SK-N-SH (cell line): ENCODE measurements around the gene SERPINB13. TPM values are rescaled to one million over a fixed set of nuclear protein-coding genes. Genes with fewer than 3 reads are reported as not detected.

Experiments used
- CTCF ChIA-PET: fragments of 300-600, 350-600 bp; formaldehyde crosslinking; extraction: SDS; loops from one replicate; lab custom pipeline; 2021; lab: Yijun Ruan, JAX
- POLR2A ChIA-PET: fragments of 350-600 bp; sonication (Branson Sonifier 250); formaldehyde crosslinking; extraction: SDS; loops from one replicate; lab custom pipeline; 2020; ENCODE audit warnings: antibody characterized with exemption, inconsistent platforms; lab: Yijun Ruan, JAX
- DNase-seq: peaks from one replicate; pipeline ENCODE4 v3.0.0; 2012
- H2AFZ ChIP-seq: fragments of 200-600 bp; sonication (generic); 2 replicates; pipeline ENCODE4 v1.8.1; 2016; ENCODE audit warnings: antibody characterized with exemption, mild to moderate bottlenecking, low read depth
- H3F3A ChIP-seq: fragments of 200-600 bp; sonication (generic); replicated peaks from 2 replicates; pipeline ENCODE3; 2016; ENCODE audit warnings: antibody characterized with exemption, mild to moderate bottlenecking; ENCODE audit not compliant: insufficient read depth
- H3K27ac ChIP-seq, 2 experiments: fragments of 200-500 bp in 1 of 2; fragments of 200-600 bp in 1 of 2; sonication (Bioruptor generic) in 1 of 2; sonication (generic), shearing (Covaris generic) in 1 of 2; 2 replicates each; pipeline versions ENCODE4 v1.5.1 to v1.6.1; 2014 to 2016; ENCODE audit warnings: low read depth in 2 of 2, inconsistent platforms in 1 of 2, low read length in 1 of 2, mild to moderate bottlenecking in 1 of 2, mixed read lengths in 1 of 2
- H3K27me3 ChIP-seq: fragments of 200-600 bp; sonication (generic), shearing (Covaris generic); 2 replicates; pipeline ENCODE4 v1.6.1; 2016; ENCODE audit warnings: mixed run types; ENCODE audit not compliant: insufficient read depth
- H3K36me3 ChIP-seq, 2 experiments: fragments of 200-500 bp in 1 of 2; fragments of 200-600 bp in 1 of 2; sonication (Bioruptor generic) in 1 of 2; sonication (generic) in 1 of 2; replicated peaks in 1 of 2; 2 replicates each; pipeline versions ENCODE3 to v1.5.1; 2014 to 2016; ENCODE audit warnings: low read length in 1 of 2, mild to moderate bottlenecking in 1 of 2; ENCODE audit not compliant: insufficient read depth in 2 of 2, control insufficient read depth in 1 of 2
- H3K4me1 ChIP-seq, 2 experiments: fragments of 200-500 bp in 1 of 2; fragments of 200-600 bp in 1 of 2; sonication (Bioruptor generic) in 1 of 2; sonication (generic), shearing (Covaris generic) in 1 of 2; 2 replicates each; pipeline versions ENCODE4 v1.5.1 to v1.6.1; 2014 to 2016; ENCODE audit warnings: low read depth in 1 of 2, low read length in 1 of 2, mixed run types in 1 of 2; ENCODE audit not compliant: insufficient read depth in 2 of 2, control insufficient read depth in 1 of 2
- H3K4me2 ChIP-seq: fragments of 200-600 bp; sonication (generic), shearing (Covaris generic); 2 replicates; pipeline ENCODE4 v1.6.1; 2017; ENCODE audit warnings: mixed run types
- H3K4me3 ChIP-seq, 2 experiments: fragments of 200-500 bp in 1 of 2; fragments of 200-600 bp in 1 of 2; sonication (Bioruptor generic) in 1 of 2; sonication (generic), shearing (Covaris generic) in 1 of 2; 2 replicates each; pipeline versions ENCODE4 v1.5.1 to v1.8.1; 2014 to 2016; ENCODE audit warnings: low read depth in 2 of 2, inconsistent platforms in 1 of 2, low read length in 1 of 2, mild to moderate bottlenecking in 1 of 2, mixed read lengths in 1 of 2, moderate library complexity in 1 of 2
- H3K79me2 ChIP-seq: fragments of 200-600 bp; sonication (generic); 2 replicates; pipeline ENCODE4 v1.8.1; 2017; ENCODE audit warnings: mild to moderate bottlenecking; ENCODE audit not compliant: insufficient read depth
- H3K9ac ChIP-seq: fragments of 200-600 bp; sonication (generic); 2 replicates; pipeline ENCODE4 v1.6.1; 2017; ENCODE audit warnings: mixed run types
- H3K9me2 ChIP-seq: fragments of 200-600 bp; sonication (generic); 2 replicates; pipeline ENCODE4 v1.6.1; 2017; ENCODE audit warnings: mixed run types
- H3K9me3 ChIP-seq: fragments of 200-600 bp; sonication (generic); 2 replicates; pipeline ENCODE4 v1.6.1; 2017; ENCODE audit warnings: mixed run types, mild to moderate bottlenecking, moderate library complexity
- H4K20me1 ChIP-seq: fragments of 200-600 bp; sonication (generic); 2 replicates; pipeline ENCODE4 v1.6.1; 2017; ENCODE audit warnings: mild to moderate bottlenecking, mixed run types; ENCODE audit not compliant: insufficient read depth
- CHD2 ChIP-seq: fragments of 150-350 bp; IDR thresholded peaks from 2 replicates; pipeline ENCODE4 v1.6.1; 2018; ENCODE audit warnings: low read length; ENCODE audit not compliant: partially characterized antibody
- NRF1 ChIP-seq: IDR thresholded peaks from 2 replicates; pipeline ENCODE4 v1.6.1; 2012; ENCODE audit warnings: low read depth, mild to moderate bottlenecking, low read length
- RXRA ChIP-seq: IDR thresholded peaks from 2 replicates; pipeline ENCODE4 v1.4.0; 2012; ENCODE audit warnings: low read depth, mild to moderate bottlenecking, borderline replicate concordance
- TAF1 ChIP-seq: IDR thresholded peaks from 2 replicates; pipeline ENCODE4 v1.6.1; 2012; ENCODE audit warnings: low read depth, mild to moderate bottlenecking, low read length, moderate library complexity, borderline replicate concordance
- TCF12 ChIP-seq: IDR thresholded peaks from 2 replicates; pipeline ENCODE4 v1.4.0; 2012
- WGBS: methylation state at CpG from one replicate; pipeline ENCODE4 v1.1.6; 2017; ENCODE audit warnings: low lambda C conversion rate; 5-methylcytosine and 5-hydroxymethylcytosine counted together
- polyA plus RNA-seq, 3 experiments: library from polyadenylated mRNA; depleted of rRNA; stranded (reverse); fragments of >200 nt; gene quantifications; 2 replicates each; pipeline ENCODE4 v1.2.3, GENCODE V29; 2012
- TF ChIP-seq, protein P1 (sequence below): fragments of 150-350 bp; IDR thresholded peaks from 2 replicates; pipeline ENCODE4 v1.6.1; 2016; ENCODE audit warnings: mild to moderate bottlenecking, low read depth, low read length

SERPINB13 gene
- polyA plus RNA-seq, 1 of the 3 experiments (the other 2 are of a cell fraction) = not detected

- TF ChIP-seq RXRA = no peak
- TF ChIP-seq, protein P1, sequence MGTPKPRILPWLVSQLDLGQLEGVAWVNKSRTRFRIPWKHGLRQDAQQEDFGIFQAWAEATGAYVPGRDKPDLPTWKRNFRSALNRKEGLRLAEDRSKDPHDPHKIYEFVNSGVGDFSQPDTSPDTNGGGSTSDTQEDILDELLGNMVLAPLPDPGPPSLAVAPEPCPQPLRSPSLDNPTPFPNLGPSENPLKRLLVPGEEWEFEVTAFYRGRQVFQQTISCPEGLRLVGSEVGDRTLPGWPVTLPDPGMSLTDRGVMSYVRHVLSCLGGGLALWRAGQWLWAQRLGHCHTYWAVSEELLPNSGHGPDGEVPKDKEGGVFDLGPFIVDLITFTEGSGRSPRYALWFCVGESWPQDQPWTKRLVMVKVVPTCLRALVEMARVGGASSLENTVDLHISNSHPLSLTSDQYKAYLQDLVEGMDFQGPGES = no peak
Observed at GRCh38 chr18:63603772-63604171, 16.6 kb downstream of the SERPINB13 start (continued).

DNA sequence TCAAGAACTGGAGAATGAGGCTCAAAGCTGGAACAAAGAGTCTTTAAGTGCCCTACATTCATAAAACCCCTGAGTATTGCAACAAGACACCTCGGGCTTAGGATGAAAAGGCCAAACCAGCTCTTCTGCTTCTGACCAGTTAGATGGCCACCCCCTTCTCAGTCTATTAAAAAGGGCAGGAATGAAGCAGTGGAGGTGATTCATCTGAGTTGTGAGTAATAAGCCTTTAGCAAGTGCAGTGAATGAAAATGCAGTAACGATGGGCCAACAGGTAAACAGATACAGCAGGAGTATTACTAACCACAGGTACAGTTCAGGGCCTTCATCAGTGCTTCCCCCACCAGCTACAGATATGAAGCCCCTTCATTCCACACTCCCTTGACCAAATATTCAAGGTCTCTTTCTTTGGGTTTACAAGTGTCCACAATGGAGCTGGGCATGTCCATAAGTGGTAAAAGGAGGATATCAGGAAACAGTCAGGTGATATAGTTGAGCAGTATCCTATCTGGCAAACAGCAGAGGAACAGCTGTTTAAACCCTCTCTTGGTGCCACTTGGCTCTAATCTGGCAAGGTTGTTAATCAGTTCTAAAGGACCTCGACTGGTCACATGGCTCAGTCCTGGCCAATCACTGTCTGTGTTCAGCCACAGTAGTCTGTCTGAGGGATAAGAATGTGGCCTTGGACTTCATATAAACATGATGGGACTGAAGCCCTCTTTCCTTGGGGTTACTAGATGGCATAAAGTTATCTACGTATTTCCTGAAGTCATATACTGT is 17.8 kb downstream of the SERPINB13 start:
- no peaks in the 10 kb centered on the region for H3F3A ChIP-seq
- no peak for TF ChIP-seq TCF12
- TF ChIP-seq, protein P1 = no peak
- TF ChIP-seq CHD2 = no peak
- TF ChIP-seq NRF1 = no peak
- TF ChIP-seq, all 33 proteins: peak for 0
- no peaks in the 10 kb centered on the region for H3K9me3 ChIP-seq
- no peaks in the 10 kb centered on the region for H3K4me1 ChIP-seq
- no peaks in the 10 kb centered on the region for H4K20me1 ChIP-seq
- H3K4me2 ChIP-seq = no peak overlapping the region
- H3K9ac ChIP-seq = no peak overlapping the region
- H3K9me2 ChIP-seq = no peaks in the 10 kb centered on the region
- ChIA-PET CTCF (interaction anchor here (1.5 kb wide), 1 partner anchor 27 kb away, joined by 5 read pairs; no protein-coding TSS in a partner anchor), POLR2A (no interaction called here)
- H2AFZ ChIP-seq = no peak overlapping the region
- no peak overlapping the region for H3K27ac ChIP-seq
- DNase-seq = no peak
- H3K4me3 ChIP-seq = no peak overlapping the region
- no peaks in the 10 kb centered on the region; the same call in 1 of the 2 replicates for H3K27me3 ChIP-seq
- WGBS = 6% methylated on average over 4 of the region's 4 CpGs
- H3K79me2 ChIP-seq = no peaks in the 10 kb centered on the region
- no peaks in the 10 kb centered on the region for H3K36me3 ChIP-seq

GRCh38 chr18:63606526-63606925 is 19.4 kb downstream of the SERPINB13 start:
- Histone ChIP-seq H4K20me1 (no peaks in the 10 kb centered on the region), H3K4me1 (no peaks in the 10 kb centered on the region), H3K27me3 (peaks cover 5% of the 10 kb centered on the region; the same call in 1 of the 2 replicates), H3K9ac (no peak overlapping the region), H3K4me2 (no peak overlapping the region), H3K4me3 (no peak overlapping the region), H3K9me2 (no peaks in the 10 kb centered on the region), H3K79me2 (no peaks in the 10 kb centered on the region), H3K27ac (no peak overlapping the region), H2AFZ (peak overlapping the region; percentile 4; the same call in 1 of the 2 replicates), H3F3A (no peaks in the 10 kb centered on the region), H3K36me3 (no peaks in the 10 kb centered on the region), H3K9me3 (no peaks in the 10 kb centered on the region)
- TF ChIP-seq TAF1 = no peak
- no peak for DNase-seq
- WGBS = 19% methylated on average over 3 of the region's 3 CpGs
- POLR2A ChIA-PET = no interaction called here
- CTCF ChIA-PET = no interaction called here
